Neural progenitor cell (in vitro differentiated cells): Measurements from ENCODE around the gene CRISPLD2. TPM values are rescaled to one million over a fixed set of nuclear protein-coding genes. Genes with fewer than 3 reads are reported as not detected.

Experiments used
- DNase-seq: peaks from one replicate; pipeline ENCODE4 v3.0.0-alpha.2; 2016; ENCODE audit warnings: low spot score
- H2AFZ ChIP-seq: fragments of 200-600 bp; sonication (generic); replicated peaks from 2 replicates; pipeline ENCODE4 v1.6.1; 2016; ENCODE audit warnings: antibody characterized with exemption
- H3F3A ChIP-seq: fragments of 200-600 bp; sonication (generic); 2 replicates; pipeline ENCODE4 v1.6.1; 2016; ENCODE audit warnings: antibody characterized with exemption, low read depth
- H3K27ac ChIP-seq: fragments of 200-600 bp; sonication (generic); 2 replicates; pipeline ENCODE4 v1.5.1; 2016; ENCODE audit warnings: mild to moderate bottlenecking
- H3K27me3 ChIP-seq: fragments of 200-600 bp; sonication (generic); 2 replicates; pipeline ENCODE4 v1.6.1; 2016; ENCODE audit warnings: mild to moderate bottlenecking, moderate library complexity
- H3K36me3 ChIP-seq: fragments of 200-600 bp; sonication (generic); 2 replicates; pipeline ENCODE4 v1.5.1; 2016
- H3K4me1 ChIP-seq: fragments of 200-600 bp; sonication (generic); 2 replicates; pipeline ENCODE4 v1.6.1; 2016; ENCODE audit warnings: mixed run types
- H3K4me2 ChIP-seq: fragments of 200-600 bp; sonication (generic); 2 replicates; pipeline ENCODE4 v1.6.1; 2016
- H3K4me3 ChIP-seq: fragments of 200-600 bp; sonication (generic); 2 replicates; pipeline ENCODE4 v1.5.1; 2016
- H3K79me2 ChIP-seq: fragments of 200-600 bp; sonication (generic); 2 replicates; pipeline ENCODE4 v1.6.1; 2016; ENCODE audit warnings: low read depth
- H3K9ac ChIP-seq: fragments of 200-600 bp; sonication (generic); 2 replicates; pipeline ENCODE4 v1.6.1; 2016
- H3K9me3 ChIP-seq: fragments of 200-600 bp; sonication (generic); 2 replicates; pipeline ENCODE4 v1.5.1; 2016; ENCODE audit warnings: low read depth
- H4K20me1 ChIP-seq: fragments of 200-600 bp; sonication (generic); 2 replicates; pipeline ENCODE4 v1.6.1; 2016; ENCODE audit warnings: low read depth
- H3K27ac Mint-ChIP-seq: 3 replicates; pipeline ENCODE4 v1.8.0; 2021; ENCODE audit warnings: mixed read lengths
- H3K27me3 Mint-ChIP-seq: 2 replicates; pipeline ENCODE4 v1.8.0; 2022; ENCODE audit warnings: low read depth, mild to moderate bottlenecking, inconsistent platforms, moderate library complexity, mixed read lengths; ENCODE audit not compliant: insufficient read depth
- H3K36me3 Mint-ChIP-seq: 3 replicates; pipeline ENCODE4 v1.8.0; 2021; ENCODE audit warnings: mixed read lengths
- H3K4me1 Mint-ChIP-seq: 3 replicates; pipeline ENCODE4 v1.8.0; 2021; ENCODE audit warnings: mixed read lengths
- H3K4me3 Mint-ChIP-seq: 3 replicates; pipeline ENCODE4 v1.8.0; 2021; ENCODE audit warnings: mild to moderate bottlenecking, moderate library complexity, mixed read lengths
- H3K9me3 Mint-ChIP-seq: 3 replicates; pipeline ENCODE4 v1.8.0; 2020; ENCODE audit warnings: mixed read lengths
- CTCF ChIP-seq: fragments of 200-600 bp; sonication (generic); IDR thresholded peaks from 2 replicates; pipeline ENCODE4 v1.5.1; 2017; ENCODE audit warnings: antibody characterized with exemption, mild to moderate bottlenecking
- EZH2 ChIP-seq: fragments of 200-600 bp; sonication (generic); IDR thresholded peaks from 2 replicates; pipeline ENCODE4 v1.6.1; 2017; ENCODE audit warnings: antibody characterized with exemption, mild to moderate bottlenecking, moderate library complexity
- EZH2phosphoT487 ChIP-seq: fragments of 200-600 bp; sonication (generic); IDR thresholded peaks from 2 replicates; pipeline ENCODE4 v1.6.1; 2017; ENCODE audit warnings: antibody characterized with exemption
- total RNA-seq: library from RNA; depleted of rRNA; stranded (reverse); fragments of >200 nt; gene quantifications from 2 replicates; pipeline ENCODE4 v1.2.3, GENCODE V29; 2015; ENCODE audit warnings: low replicate concordance

Gene CRISPLD2
- total RNA-seq, 1 donor from 2014 or later = 0.11 TPM

- H3K27ac Mint-ChIP-seq = no peak overlapping the region
- Histone ChIP-seq H3K4me2 (no peak overlapping the region), H3K9ac (no peak overlapping the region), H4K20me1 (peaks cover 19% of the 10 kb centered on the region), H3K36me3 (no peaks in the 10 kb centered on the region), H3F3A (peaks cover 11% of the 10 kb centered on the region), H3K4me1 (peaks cover 26% of the 10 kb centered on the region), H3K79me2 (no peaks in the 10 kb centered on the region), H3K27me3 (peaks cover 35% of the 10 kb centered on the region), H3K4me3 (no peak overlapping the region), H3K27ac (no peak overlapping the region), H3K9me3 (no peaks in the 10 kb centered on the region), H2AFZ (no peak overlapping the region)
- H3K27me3 Mint-ChIP-seq = peaks cover 26% of the 10 kb centered on the region
- DNase-seq = no peak
- H3K9me3 Mint-ChIP-seq = no peaks in the 10 kb centered on the region
- H3K36me3 Mint-ChIP-seq = no peaks in the 10 kb centered on the region
- TF ChIP-seq EZH2 = no peak
- no peak for TF ChIP-seq CTCF
- no peak for TF ChIP-seq EZH2phosphoT487
- H3K4me1 Mint-ChIP-seq = peaks cover 50% of the 10 kb centered on the region
- no peak overlapping the region for H3K4me3 Mint-ChIP-seq
These were observed 18.7 kb downstream of the CRISPLD2 start for GRCh38 chr16:84838383-84838948.

GRCh38 chr16:84839054-84839453, 19.3 kb downstream of the CRISPLD2 start:
- no peak for TF ChIP-seq EZH2
- TF ChIP-seq EZH2phosphoT487 = no peak
- TF ChIP-seq CTCF = no peak
- Histone ChIP-seq H3F3A (peaks cover 15% of the 10 kb centered on the region), H3K9ac (no peak overlapping the region), H2AFZ (no peak overlapping the region), H3K4me1 (peaks cover 32% of the 10 kb centered on the region), H3K27me3 (peaks cover 41% of the 10 kb centered on the region), H3K36me3 (no peaks in the 10 kb centered on the region), H4K20me1 (peaks cover 23% of the 10 kb centered on the region), H3K9me3 (no peaks in the 10 kb centered on the region), H3K4me3 (no peak overlapping the region), H3K27ac (no peak overlapping the region), H3K79me2 (no peaks in the 10 kb centered on the region), H3K4me2 (no peak overlapping the region)
- Mint-ChIP-seq H3K27ac (no peak overlapping the region), H3K9me3 (no peaks in the 10 kb centered on the region), H3K36me3 (no peaks in the 10 kb centered on the region), H3K27me3 (peaks cover 28% of the 10 kb centered on the region), H3K4me1 (peaks cover 53% of the 10 kb centered on the region), H3K4me3 (no peak overlapping the region)
- DNase-seq = no peak

- no peak overlapping the region for H3K27ac Mint-ChIP-seq
- H4K20me1 ChIP-seq = peaks cover 30% of the 10 kb centered on the region
These were observed 20.2 kb downstream of the CRISPLD2 start for GRCh38 chr16:84839956-84840355.

More at GRCh38 chr16:84839956-84840355, 20.2 kb downstream of the CRISPLD2 start:
- H3K9me3 Mint-ChIP-seq = no peaks in the 10 kb centered on the region
- TF ChIP-seq CTCF (no peak), EZH2 (no peak), EZH2phosphoT487 (no peak)
- no peaks in the 10 kb centered on the region for H3K36me3 Mint-ChIP-seq
- H2AFZ ChIP-seq = no peak overlapping the region
- H3K9me3 ChIP-seq = no peaks in the 10 kb centered on the region
- no peaks in the 10 kb centered on the region for H3K36me3 ChIP-seq
- peaks cover 47% of the 10 kb centered on the region for H3K27me3 ChIP-seq
- no peak overlapping the region for H3K4me2 ChIP-seq
- no peak overlapping the region for H3K4me3 Mint-ChIP-seq
- H3K4me1 ChIP-seq = peaks cover 41% of the 10 kb centered on the region
- DNase-seq = peak; percentile 51
- H3K79me2 ChIP-seq = no peaks in the 10 kb centered on the region
- no peak overlapping the region for H3K9ac ChIP-seq
- H3K4me3 ChIP-seq = no peak overlapping the region
- no peak overlapping the region for H3K27ac ChIP-seq
- peaks cover 21% of the 10 kb centered on the region for H3F3A ChIP-seq
- H3K4me1 Mint-ChIP-seq = peaks cover 56% of the 10 kb centered on the region
- peaks cover 28% of the 10 kb centered on the region for H3K27me3 Mint-ChIP-seq
